Nephron (organoid): Measurements from ENCODE around the gene ZSCAN5C.
"Not testable (repeated sequence)": the region's sequence is repeated elsewhere in the genome, so short reads cannot be mapped to it uniquely, and the experiment has no call there.

Experiments
- H3K27ac Mint-ChIP-seq, 3 experiments: 2 replicates each; pipeline ENCODE4 v1.8.0; 2020; ENCODE audit warnings: mixed read lengths in 3 of 3, mild to moderate bottlenecking in 2 of 3, moderate library complexity in 1 of 3
- H3K27me3 Mint-ChIP-seq: 2 replicates; pipeline ENCODE4 v1.8.0; 2021; ENCODE audit warnings: low read depth, mild to moderate bottlenecking, moderate library complexity, mixed read lengths
- H3K36me3 Mint-ChIP-seq: 2 replicates; pipeline ENCODE4 v1.8.0; 2020; ENCODE audit warnings: low read depth, mixed read lengths
- H3K4me1 Mint-ChIP-seq: 2 replicates; pipeline ENCODE4 v1.8.0; 2020; ENCODE audit warnings: mixed read lengths
- H3K4me3 Mint-ChIP-seq, 3 experiments: 2 replicates each; pipeline ENCODE4 v1.8.0; 2020; ENCODE audit warnings: mild to moderate bottlenecking in 3 of 3, mixed read lengths in 3 of 3, moderate library complexity in 2 of 3
- H3K9me3 Mint-ChIP-seq: 2 replicates; pipeline ENCODE4 v1.8.0; 2020; ENCODE audit warnings: mixed read lengths
- TF ChIP-seq, protein P1 (sequence below), 3 experiments: fragments of 200-600 bp; sonication (generic); IDR thresholded peaks; one replicate each; pipeline ENCODE4 v1.5.0; 2021; ENCODE audit warnings: antibody characterized with exemption in 3 of 3; ENCODE audit not compliant: unreplicated experiment in 3 of 3

ZSCAN5C gene

GRCh38 chr19:56170261-56170660, 31.8 kb upstream of the ZSCAN5C start:
- Mint-ChIP-seq H3K27me3 (peaks cover 13% of the 10 kb centered on the region), H3K9me3 (no peaks in the 10 kb centered on the region), H3K27ac (no peak overlapping the region), H3K36me3 (no peaks in the 10 kb centered on the region), H3K4me3 (no peak overlapping the region), H3K4me1 (no peaks in the 10 kb centered on the region)
- TF ChIP-seq, protein P1, sequence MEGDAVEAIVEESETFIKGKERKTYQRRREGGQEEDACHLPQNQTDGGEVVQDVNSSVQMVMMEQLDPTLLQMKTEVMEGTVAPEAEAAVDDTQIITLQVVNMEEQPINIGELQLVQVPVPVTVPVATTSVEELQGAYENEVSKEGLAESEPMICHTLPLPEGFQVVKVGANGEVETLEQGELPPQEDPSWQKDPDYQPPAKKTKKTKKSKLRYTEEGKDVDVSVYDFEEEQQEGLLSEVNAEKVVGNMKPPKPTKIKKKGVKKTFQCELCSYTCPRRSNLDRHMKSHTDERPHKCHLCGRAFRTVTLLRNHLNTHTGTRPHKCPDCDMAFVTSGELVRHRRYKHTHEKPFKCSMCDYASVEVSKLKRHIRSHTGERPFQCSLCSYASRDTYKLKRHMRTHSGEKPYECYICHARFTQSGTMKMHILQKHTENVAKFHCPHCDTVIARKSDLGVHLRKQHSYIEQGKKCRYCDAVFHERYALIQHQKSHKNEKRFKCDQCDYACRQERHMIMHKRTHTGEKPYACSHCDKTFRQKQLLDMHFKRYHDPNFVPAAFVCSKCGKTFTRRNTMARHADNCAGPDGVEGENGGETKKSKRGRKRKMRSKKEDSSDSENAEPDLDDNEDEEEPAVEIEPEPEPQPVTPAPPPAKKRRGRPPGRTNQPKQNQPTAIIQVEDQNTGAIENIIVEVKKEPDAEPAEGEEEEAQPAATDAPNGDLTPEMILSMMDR (IDR thresholded peaks at IDR 0.05; ENCODE audit: unreplicated experiment in 3 of 3): no peak

DNA sequence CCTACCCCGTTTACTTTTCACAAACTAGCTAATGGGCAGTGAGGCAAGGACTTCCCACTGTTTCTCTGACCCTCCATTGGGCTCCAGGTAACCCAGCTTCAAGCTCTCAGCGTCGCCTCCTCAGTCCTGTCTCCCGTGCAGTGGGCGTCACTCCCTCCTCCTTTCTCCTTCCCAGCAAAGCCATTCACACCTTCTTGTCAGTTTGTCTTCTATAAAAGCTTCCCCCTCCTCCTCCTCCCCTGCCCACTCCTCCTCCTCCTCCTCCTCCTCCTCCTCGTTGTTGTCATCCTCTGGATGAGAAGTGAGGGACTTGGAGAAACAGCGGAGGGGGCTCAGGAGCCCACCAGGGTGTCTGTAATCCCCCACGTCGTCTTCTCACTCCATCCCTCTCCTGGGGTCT, 28.0 kb upstream of the ZSCAN5C start:
- H3K27me3 Mint-ChIP-seq: peaks cover 15% of the 10 kb centered on the region
- H3K27ac Mint-ChIP-seq: no peak overlapping the region
- no peaks in the 10 kb centered on the region for H3K4me1 Mint-ChIP-seq
- H3K4me3 Mint-ChIP-seq: no peak overlapping the region
- TF ChIP-seq, protein P1 (IDR thresholded peaks at IDR 0.05; ENCODE audit: unreplicated experiment in 3 of 3): no peak
- no peaks in the 10 kb centered on the region for H3K36me3 Mint-ChIP-seq
- H3K9me3 Mint-ChIP-seq: no peaks in the 10 kb centered on the region

- Mint-ChIP-seq H3K4me3 (no peak overlapping the region), H3K4me1 (no peaks in the 10 kb centered on the region), H3K36me3 (no peaks in the 10 kb centered on the region), H3K27me3 (peaks cover 15% of the 10 kb centered on the region), H3K9me3 (no peaks in the 10 kb centered on the region), H3K27ac (no peak overlapping the region)
- TF ChIP-seq, protein P1 (IDR thresholded peaks at IDR 0.05; ENCODE audit: unreplicated experiment in 3 of 3): no peak
Measured at GRCh38 chr19:56174550-56174949, 27.5 kb upstream of the ZSCAN5C start.

DNA sequence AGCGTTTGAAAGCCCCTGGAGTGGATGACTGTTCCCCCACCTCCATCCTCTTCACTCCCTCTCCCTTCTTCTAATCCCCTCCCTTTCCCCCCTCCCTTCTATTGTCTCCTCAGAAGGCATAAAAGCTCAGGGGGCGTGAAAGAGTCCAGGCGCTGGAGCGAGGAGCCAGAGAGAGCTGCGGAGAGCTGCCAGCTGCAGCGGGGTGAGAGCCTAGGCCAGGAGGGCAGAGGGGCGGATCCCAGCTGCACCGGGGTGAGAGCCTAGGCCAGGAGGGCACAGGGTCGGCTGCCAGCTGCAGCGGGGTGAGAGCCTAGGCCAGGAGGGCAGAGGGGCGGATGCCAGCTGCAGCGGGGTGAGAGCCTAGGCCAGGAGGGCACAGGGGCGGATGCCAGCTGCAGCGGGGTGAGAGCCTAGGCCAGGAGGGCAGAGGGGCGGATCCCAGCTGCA, 26.2 kb upstream of the ZSCAN5C start, which contains the start of gene GALP:
GALP (plus strand) TSS at position 148 of the 447 bp plus-strand sequence. CDS start 1,101 bp downstream, outside the sequence.
- peaks cover 15% of the 10 kb centered on the region for H3K27me3 Mint-ChIP-seq
- not testable (repeated sequence) for H3K9me3 Mint-ChIP-seq, H3K36me3 Mint-ChIP-seq, H3K4me3 Mint-ChIP-seq, H3K4me1 Mint-ChIP-seq, H3K27ac Mint-ChIP-seq

DNA sequence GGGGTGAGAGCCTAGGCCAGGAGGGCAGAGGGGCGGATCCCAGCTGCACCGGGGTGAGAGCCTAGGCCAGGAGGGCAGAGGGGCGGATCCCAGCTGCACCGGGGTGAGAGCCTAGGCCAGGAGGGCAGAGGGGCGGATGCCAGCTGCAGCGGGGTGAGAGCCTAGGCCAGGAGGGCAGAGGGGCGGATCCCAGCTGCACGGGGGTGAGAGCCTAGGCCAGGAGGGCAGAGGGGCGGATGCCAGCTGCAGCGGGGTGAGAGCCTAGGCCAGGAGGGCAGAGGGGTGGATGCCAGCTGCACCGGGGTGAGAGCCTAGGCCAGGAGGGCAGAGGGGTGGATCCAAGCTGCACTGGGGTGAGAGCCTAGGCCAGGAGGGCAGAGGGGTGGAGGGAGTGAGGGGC, 25.8 kb upstream of the ZSCAN5C start:
- not testable (repeated sequence) for H3K27ac Mint-ChIP-seq, H3K36me3 Mint-ChIP-seq, H3K4me1 Mint-ChIP-seq, H3K4me3 Mint-ChIP-seq, H3K9me3 Mint-ChIP-seq
- peaks cover 15% of the 10 kb centered on the region for H3K27me3 Mint-ChIP-seq

DNA sequence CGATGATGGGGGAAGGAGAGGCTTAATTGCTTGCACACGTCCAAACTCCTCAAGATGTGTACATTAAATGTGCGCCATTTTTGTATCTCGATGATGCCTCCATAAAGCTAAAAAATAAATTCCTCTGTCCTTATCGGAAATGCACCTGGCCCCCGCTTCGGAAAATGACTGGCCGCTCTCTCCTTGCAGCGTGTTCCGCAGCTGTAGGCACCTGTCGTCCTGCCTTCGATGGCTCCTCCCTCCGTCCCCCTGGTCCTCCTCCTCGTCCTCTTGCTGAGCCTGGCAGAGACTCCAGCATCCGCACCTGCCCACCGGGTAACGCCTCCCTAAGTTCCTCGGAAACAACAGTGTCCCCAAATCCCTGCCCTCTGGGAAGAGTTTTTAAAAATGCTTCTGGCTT, 25.2 kb upstream of the ZSCAN5C start:
- Mint-ChIP-seq H3K9me3 (no peaks in the 10 kb centered on the region), H3K4me1 (no peaks in the 10 kb centered on the region), H3K36me3 (no peaks in the 10 kb centered on the region), H3K27me3 (peaks cover 13% of the 10 kb centered on the region), H3K27ac (no peak overlapping the region), H3K4me3 (no peak overlapping the region)
- TF ChIP-seq, protein P1 (IDR thresholded peaks at IDR 0.05; ENCODE audit: unreplicated experiment in 3 of 3): no peak

DNA sequence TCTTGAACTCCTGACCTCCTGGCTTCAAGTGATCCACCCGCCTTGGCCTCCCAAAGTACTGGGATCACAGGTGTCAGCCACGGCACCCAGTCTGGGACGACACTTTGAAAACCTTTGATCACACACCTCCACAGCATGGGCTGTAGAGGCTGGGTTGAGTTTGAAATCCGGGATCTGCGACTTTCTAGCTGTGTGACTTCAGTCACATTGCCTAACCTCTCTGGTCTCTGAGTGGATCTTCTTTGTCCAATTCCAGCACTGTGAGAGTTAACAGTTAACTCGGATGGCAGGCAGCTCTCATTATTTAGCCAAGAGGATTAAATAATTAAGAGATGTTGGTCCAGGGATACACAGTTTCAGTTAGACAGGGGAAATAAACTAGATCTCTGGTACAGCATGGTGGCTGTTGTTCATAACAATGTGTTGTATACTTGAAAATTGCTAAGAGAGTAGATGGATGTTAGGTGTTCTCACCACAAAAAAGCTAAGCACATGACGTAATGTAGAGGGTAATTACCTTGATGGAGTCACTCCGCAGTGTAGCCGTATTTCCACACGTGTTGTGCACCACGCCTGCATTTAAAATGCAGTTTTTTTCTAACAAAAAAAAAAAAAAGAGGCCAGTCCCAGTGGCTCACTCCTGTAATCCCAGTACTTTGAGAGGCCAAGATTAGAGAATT, 24.4 kb upstream of the ZSCAN5C start:
- no peaks in the 10 kb centered on the region for H3K36me3 Mint-ChIP-seq
- peaks cover 12% of the 10 kb centered on the region for H3K27me3 Mint-ChIP-seq
- TF ChIP-seq, protein P1 (IDR thresholded peaks at IDR 0.05; ENCODE audit: unreplicated experiment in 3 of 3): no peak
- no peak overlapping the region for H3K27ac Mint-ChIP-seq
- H3K9me3 Mint-ChIP-seq: no peaks in the 10 kb centered on the region
- no peaks in the 10 kb centered on the region for H3K4me1 Mint-ChIP-seq
- H3K4me3 Mint-ChIP-seq: no peak overlapping the region
